GM18873 (cell line): ENCODE results near the gene WNT5A.

Experiments
- ATAC-seq: cut with Tn5 transposase; IDR thresholded peaks from one replicate; pipeline ENCODE4 v1.9.1; 2021; ENCODE audit warnings: mild to moderate bottlenecking, moderate library complexity, moderate number of reproducible peaks; ENCODE audit not compliant: unreplicated experiment, low FRiP score

Gene WNT5A

DNA sequence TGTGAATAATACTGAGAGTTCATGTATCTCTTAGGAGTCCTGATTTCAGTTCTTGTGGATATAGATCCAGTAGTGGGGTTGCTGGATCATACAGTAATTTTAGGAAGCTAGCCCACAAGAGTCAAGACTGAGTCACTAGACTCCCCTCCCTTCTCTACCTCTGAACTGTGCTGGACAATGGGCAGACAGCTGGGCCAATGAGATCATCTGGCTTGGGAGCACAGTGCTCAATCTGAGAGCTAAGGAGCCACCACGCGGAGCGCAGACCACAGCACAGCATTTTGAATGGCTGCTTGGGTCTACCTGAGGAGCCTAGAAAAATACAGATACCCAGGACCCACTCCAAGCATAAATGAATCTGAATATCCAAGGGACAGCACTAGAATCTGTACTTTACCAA is 32.5 kb downstream of the WNT5A start:
- no peak for ATAC-seq

DNA sequence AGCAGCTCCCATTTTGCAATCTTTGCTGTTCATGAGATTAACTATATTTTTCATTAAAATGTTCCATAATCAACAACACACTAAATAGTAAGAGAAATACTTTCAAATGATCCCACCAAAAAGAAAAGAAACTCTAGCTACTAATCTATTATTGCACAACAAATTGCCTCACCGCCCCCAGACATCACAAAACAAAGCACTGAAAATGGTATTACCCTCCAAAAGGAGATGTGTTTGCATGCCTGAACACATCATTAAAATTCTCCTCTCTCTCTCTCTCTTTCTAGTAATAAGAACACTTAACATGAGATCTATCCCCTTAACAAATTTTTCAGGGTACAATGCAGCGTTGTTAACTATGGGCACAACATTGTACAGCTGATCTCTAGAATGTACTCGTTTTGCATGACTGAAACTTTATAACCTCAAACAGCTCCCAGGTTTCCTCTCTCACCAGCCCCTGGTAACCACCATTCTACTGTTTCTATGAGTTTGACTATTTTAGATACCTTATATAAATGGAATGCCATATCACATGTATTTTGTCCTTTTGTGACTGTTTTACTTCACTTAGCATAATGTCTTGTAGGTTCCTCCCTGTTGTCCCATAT is 33.1 kb downstream of the WNT5A start:
- ATAC-seq: no peak

DNA sequence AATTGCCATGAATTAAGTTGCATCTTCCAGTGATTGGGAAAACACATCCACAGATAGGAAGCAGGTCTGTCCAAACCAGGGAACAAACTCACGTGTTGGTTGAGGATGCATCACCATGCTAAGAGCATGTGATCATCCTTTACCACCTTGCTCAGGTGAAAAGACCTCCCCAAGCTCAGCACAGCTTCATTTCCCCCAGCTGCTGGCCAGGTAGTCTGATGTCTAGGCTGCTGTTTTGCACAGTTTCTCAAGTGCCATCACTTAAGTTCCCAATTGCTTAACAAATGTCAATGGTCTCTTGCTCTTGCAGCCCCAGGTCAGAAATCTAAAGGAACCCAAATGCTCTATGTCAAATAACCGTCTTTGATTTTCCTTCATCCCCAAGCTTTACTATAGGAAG is 34.2 kb downstream of the WNT5A start:
- no peak for ATAC-seq

DNA sequence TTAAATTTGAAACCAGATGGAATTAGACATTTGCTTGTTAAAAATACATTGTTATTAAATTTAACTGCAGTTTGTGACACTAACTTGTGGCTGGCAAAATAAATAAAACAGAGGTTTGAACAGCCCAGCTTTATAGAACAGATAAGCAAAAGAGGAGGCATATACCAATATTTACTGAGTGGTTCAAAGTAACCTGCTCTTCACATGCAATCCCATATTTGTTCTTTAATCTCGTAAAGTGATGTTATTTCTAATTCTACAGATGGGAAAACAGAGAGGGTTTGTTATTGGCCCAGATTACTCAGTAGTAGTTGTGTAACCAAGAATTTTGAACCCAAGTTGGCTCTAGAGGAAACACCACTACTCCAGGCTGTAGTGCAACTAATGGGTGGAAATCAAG is 37.6 kb downstream of the WNT5A start:
- ATAC-seq: no peak

- ATAC-seq: no peak
These were observed 40.3 kb downstream of the WNT5A start for GRCh38 chr3:55446850-55447249.

DNA sequence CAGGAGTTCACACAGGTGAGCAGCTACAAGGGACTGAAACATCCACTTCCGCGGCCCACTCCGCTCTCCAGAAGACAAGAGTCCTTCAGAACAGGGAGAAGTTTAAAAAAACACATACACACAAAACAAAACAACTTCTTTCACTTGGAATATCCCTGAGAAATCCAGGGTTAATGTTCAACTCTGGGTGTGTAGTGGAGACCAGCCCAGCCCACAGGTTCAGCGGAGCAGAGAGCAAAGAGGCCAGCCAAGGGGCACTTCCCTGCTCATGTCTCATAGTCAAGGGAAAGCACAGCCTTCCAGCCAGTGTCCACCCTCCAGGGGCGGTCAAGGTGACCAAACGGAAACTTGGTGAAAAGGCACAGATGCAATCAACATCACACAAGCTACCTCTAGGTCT is 41.6 kb downstream of the WNT5A start:
- no peak for ATAC-seq

- ATAC-seq: no peak
These were observed 43.8 kb downstream of the WNT5A start for GRCh38 chr3:55443346-55443745.

DNA sequence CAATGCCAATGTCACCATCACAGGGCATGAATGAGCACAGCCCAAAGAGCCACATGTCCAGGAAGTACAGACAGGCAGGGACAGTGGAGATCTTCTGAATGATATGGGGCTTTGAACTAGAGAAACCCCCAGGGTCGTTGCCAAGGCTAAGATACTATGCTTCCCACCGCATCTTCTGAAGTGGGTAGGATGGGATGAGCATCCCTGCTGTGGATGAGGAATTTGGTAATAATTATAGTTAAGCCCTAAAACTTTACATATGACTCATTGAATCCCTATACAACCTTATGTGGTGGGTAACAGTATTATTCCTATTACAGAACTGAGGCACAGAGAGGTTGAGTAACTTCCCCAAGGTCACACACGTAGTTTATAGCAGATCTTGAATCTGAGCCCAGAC is 44.2 kb downstream of the WNT5A start:
- no peak for ATAC-seq

DNA sequence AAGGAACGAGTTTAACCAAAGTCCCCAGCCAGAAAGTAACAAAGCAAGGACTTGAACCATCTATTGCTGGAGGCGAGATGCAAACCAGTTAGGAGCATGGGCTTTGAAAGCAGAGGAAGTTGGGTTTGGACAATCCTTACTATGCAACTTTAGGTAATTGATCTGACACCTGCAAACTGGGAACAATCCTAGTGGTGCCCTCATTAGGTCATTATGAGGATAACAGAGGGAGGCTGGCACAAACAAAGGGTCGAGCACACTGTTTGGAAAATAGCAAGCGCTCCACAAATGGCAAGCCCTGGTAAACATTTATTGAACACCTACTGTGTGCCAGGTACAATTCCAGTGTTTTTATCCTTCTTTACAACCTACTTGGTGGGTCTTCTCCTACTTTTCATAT is 45.6 kb downstream of the WNT5A start:
- no peak for ATAC-seq

DNA sequence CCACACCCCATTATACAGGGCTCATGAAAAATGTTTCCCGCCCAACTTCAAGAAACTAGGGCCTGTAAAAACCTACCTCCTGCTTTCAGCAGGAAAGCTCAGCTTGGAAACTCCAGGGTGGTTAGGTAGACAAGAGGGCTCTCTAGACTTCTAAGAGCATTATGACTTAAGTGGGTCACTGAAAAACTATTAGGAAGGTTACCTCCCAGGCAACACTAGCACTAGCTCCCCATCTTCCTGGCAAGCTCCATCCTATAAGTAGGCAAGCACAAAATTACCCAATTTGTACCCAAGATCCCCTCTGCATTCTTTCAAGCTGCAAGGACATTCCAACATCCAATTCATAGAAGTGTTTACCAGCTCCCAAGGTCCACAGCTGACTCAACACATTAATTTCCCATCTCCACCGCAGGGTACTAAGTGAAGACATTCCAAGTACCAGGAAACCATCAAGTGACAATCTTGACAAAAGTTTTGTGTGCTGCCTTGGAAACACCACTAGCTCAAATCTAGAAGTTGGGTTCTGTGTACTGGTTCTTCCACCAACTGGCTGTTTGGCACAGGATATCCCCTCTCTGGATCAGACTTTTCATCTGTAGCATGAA is 46.9 kb downstream of the WNT5A start:
- no peak for ATAC-seq

DNA sequence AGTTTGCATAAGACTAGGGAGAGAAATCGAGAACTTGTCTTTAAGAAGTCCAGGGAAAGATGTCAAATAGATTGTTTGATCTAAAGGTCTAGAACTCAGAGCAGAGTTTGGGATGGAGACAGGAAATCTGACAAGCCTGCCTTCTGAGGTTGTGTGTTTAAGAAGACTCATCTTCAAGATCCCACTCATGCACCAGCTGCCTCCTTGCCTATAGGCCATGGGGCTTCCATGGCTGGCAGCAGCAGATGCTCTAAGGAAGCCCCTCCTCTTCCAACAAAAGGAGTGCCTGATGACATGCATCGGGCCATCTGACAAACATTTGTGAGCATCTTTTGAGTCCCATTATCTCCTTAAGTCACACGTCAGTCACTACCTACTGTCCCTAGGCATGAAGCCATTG is 47.4 kb downstream of the WNT5A start:
- ATAC-seq: no peak

DNA sequence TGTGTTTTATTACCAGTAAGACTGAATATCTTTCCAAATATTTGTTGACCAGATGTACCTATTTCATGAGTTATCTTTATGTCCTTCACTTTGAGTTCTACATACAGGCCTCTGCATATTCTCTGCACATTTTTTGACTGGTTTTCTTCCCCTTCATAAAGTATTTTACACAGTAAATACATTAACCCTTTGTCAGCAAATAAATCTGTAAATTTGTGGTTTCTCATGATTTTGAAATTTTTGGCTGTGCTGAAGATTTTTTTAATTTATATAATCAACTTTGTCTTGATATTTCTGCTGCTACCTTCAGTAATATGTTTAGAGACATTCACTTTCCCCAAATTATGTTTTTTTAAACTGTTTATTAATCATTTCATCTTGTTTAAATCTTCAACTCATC is 50.5 kb downstream of the WNT5A start:
- no peak for ATAC-seq

DNA sequence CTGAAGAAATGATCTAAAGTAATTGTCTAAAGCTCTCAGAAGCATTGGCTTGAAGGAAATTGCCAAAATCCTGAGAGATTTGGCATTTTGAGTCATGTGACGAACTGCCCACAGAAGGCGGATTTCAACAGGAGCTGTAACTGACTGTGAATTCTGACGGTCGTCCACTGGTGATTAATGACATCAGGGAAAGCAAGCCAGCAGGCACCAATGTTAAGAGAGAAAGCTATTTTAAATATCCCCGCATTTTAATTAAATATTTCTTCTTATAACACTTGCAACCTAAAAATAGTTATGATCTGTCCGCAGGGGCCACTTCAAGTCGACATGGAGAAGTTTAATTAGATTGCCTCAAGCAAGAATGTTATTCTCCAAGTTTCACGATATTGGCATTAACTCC is 51.6 kb downstream of the WNT5A start:
- no peak for ATAC-seq

GRCh38 chr3:55434789-55435188 is 52.3 kb downstream of the WNT5A start:
- ATAC-seq: no peak

DNA sequence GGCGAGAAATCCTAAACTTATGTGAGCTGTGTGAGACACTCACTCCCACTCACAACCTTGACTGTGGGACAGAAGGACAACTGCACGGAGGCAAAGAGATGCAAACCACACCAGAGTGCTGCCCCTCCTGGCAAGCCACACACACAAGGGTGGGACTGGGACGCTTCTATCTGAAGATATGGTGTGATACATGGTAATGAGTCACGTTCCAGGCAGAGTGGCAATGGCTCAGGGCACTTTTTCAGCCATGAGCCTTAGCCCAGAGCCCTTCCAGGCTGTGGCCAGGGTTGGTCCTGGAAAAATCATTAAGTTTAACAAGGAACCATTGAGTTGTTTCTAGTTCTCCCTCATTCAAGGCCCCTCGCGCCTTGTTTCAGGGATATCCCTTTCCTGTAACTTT is 56.1 kb downstream of the WNT5A start:
- ATAC-seq: no peak

DNA sequence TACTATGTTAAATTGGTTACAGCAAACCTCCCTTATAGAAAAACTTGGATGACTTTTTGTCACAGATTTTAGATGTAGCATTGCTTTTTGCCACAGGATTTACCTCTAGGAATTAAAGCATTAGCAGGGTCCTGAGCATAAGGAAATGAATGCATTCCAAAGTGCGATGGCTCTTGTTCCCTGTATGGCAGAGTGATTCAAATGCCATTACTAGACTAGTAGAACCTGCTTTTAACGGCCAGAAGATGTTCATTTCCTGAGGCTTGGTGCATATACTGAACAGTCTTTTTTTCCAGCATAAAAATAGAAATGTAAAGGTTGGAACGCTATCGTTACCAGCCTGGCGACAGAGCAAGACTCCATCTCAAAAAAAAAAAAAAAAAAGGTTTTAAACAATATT is 59.4 kb downstream of the WNT5A start:
- no peak for ATAC-seq

DNA sequence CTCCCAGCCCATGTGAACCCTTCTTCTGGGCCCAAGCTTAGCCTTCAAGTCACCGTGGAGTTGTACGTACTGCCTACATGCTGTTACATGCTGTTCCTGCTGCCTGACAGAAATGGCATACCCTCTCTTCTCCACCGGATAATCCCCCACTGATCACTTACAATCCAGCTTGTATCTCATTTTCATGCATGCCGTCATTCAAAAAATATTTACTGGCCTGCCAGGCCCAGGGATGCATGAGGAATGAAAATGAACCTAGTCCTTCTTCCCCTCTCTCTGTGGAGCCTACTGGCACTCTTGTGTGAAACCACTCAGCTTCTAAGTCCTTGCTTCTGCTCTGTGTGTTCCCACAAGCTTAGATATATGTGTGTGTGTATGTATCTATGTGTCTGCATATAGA is 60.6 kb downstream of the WNT5A start:
- no peak for ATAC-seq

- ATAC-seq: no peak
These were observed 63.3 kb downstream of the WNT5A start for GRCh38 chr3:55423782-55424181.

- no peak for ATAC-seq
These were observed 69.9 kb downstream of the WNT5A start for GRCh38 chr3:55417211-55417610.

- ATAC-seq: no peak
These were observed 70.7 kb downstream of the WNT5A start for GRCh38 chr3:55416331-55416821.
